NB4 (cell line): Measurements from ENCODE around the gene FIG4.

ENCODE experiments used
- POLR2A ChIP-seq: IDR thresholded peaks from 2 replicates; pipeline ENCODE4 v1.6.1; 2011; ENCODE audit warnings: mild to moderate bottlenecking; ENCODE audit not compliant: insufficient read length; ENCODE audit errors: extremely low read depth
- TF ChIP-seq, protein P1 (sequence below): IDR thresholded peaks from 2 replicates; pipeline ENCODE4 v1.6.1; 2011; ENCODE audit warnings: low read depth, low read length
- TF ChIP-seq, protein P2 (sequence below): IDR thresholded peaks from one replicate; pipeline ENCODE4 v1.5.1; 2012; ENCODE audit warnings: low read depth, low read length

DNA sequence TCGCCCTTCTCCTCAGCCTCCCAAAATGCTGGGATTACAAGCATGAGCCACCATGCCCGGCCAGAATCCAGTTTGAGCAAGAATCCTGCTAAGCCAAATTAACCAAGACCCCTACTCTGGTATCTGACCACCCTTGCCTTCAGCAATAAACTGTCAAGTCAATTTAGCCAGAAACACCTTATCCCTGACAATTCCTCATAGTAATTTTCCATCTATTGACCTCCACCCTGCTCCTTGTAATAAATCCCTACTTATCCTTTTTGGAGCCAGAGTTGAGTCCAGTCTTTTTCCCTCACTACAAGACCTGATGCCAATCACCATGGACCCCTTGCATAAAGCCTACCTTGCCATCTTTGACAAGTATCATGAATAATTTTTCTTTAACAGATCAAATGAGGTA, 173.0 kb downstream of the FIG4 start:
- TF ChIP-seq, protein P1, sequence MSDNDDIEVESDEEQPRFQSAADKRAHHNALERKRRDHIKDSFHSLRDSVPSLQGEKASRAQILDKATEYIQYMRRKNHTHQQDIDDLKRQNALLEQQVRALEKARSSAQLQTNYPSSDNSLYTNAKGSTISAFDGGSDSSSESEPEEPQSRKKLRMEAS = no peak
- TF ChIP-seq POLR2A = no peak
- TF ChIP-seq, protein P2, sequence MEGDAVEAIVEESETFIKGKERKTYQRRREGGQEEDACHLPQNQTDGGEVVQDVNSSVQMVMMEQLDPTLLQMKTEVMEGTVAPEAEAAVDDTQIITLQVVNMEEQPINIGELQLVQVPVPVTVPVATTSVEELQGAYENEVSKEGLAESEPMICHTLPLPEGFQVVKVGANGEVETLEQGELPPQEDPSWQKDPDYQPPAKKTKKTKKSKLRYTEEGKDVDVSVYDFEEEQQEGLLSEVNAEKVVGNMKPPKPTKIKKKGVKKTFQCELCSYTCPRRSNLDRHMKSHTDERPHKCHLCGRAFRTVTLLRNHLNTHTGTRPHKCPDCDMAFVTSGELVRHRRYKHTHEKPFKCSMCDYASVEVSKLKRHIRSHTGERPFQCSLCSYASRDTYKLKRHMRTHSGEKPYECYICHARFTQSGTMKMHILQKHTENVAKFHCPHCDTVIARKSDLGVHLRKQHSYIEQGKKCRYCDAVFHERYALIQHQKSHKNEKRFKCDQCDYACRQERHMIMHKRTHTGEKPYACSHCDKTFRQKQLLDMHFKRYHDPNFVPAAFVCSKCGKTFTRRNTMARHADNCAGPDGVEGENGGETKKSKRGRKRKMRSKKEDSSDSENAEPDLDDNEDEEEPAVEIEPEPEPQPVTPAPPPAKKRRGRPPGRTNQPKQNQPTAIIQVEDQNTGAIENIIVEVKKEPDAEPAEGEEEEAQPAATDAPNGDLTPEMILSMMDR = no peak
